ENCODE results near the gene CHKB. TPM values are rescaled to one million over a fixed set of nuclear protein-coding genes. Genes with fewer than 3 reads are reported as not detected.

The CHKB gene
- total RNA-seq, 1 donor from 2014 or later, result 88.1 TPM

- no peak overlapping the region for H3K4me3 Mint-ChIP-seq
- no peaks in the 10 kb centered on the region for H3K36me3 Mint-ChIP-seq (ENCODE audit: low read depth)
- peaks cover 7% of the 10 kb centered on the region for H3K4me1 Mint-ChIP-seq
- no peak for TF ChIP-seq CTCF (conservative IDR thresholded peaks at IDR 0.05)
- no peaks in the 10 kb centered on the region for H3K9me3 Mint-ChIP-seq
- DNase-seq (ENCODE audit: low read depth, low spot score), result no peak
- H3K27me3 Mint-ChIP-seq (ENCODE audit: low read depth), result no peaks in the 10 kb centered on the region
- H3K27ac Mint-ChIP-seq (ENCODE audit: unreplicated experiment), result no peak overlapping the region
Measured at GRCh38 chr22:50578776-50579310, 3.8 kb downstream of the CHKB start.

GRCh38 chr22:50577987-50578775, 4.5 kb downstream of the CHKB start, which contains the start of gene CPT1B:
Gene CPT1B (minus strand): TSS chr22:50578427. CDS start chr22:50577915, 512 bp downstream.
- H3K27me3 Mint-ChIP-seq (ENCODE audit: low read depth), result no peaks in the 10 kb centered on the region
- no peaks in the 10 kb centered on the region for H3K36me3 Mint-ChIP-seq (ENCODE audit: low read depth)

GRCh38 chr22:50577697-50577986, 5.0 kb downstream of the CHKB start:
- H3K9me3 Mint-ChIP-seq, result no peaks in the 10 kb centered on the region
- no peak for DNase-seq (ENCODE audit: low read depth, low spot score)
- no peak overlapping the region for H3K4me3 Mint-ChIP-seq
- H3K27me3 Mint-ChIP-seq (ENCODE audit: low read depth), result no peaks in the 10 kb centered on the region
- no peak for TF ChIP-seq CTCF (conservative IDR thresholded peaks at IDR 0.05)
- H3K36me3 Mint-ChIP-seq (ENCODE audit: low read depth), result no peaks in the 10 kb centered on the region
- H3K4me1 Mint-ChIP-seq, result no peaks in the 10 kb centered on the region
- no peak overlapping the region for H3K27ac Mint-ChIP-seq (ENCODE audit: unreplicated experiment)

More at GRCh38 chr22:50577987-50578775, 4.5 kb downstream of the CHKB start, which contains the start of gene CPT1B:
- peak within 1 kb of the TSS; percentile 34 for H3K4me3 Mint-ChIP-seq
- no peak for DNase-seq (ENCODE audit: low read depth, low spot score)
- no peaks in the 10 kb centered on the region for H3K9me3 Mint-ChIP-seq
- H3K27ac Mint-ChIP-seq (ENCODE audit: unreplicated experiment), result no peak within 1 kb of the TSS
- peaks cover under 1% of the 10 kb centered on the region for H3K4me1 Mint-ChIP-seq
- no peak for TF ChIP-seq CTCF (conservative IDR thresholded peaks at IDR 0.05)

GRCh38 chr22:50576806-50577696, 5.6 kb downstream of the CHKB start:
- no peak for TF ChIP-seq CTCF (conservative IDR thresholded peaks at IDR 0.05)
- DNase-seq (ENCODE audit: low read depth, low spot score), result no peak
- H3K9me3 Mint-ChIP-seq, result no peaks in the 10 kb centered on the region
- H3K4me1 Mint-ChIP-seq, result no peaks in the 10 kb centered on the region
- H3K36me3 Mint-ChIP-seq (ENCODE audit: low read depth), result no peaks in the 10 kb centered on the region
- no peak overlapping the region for H3K27ac Mint-ChIP-seq (ENCODE audit: unreplicated experiment)
- H3K27me3 Mint-ChIP-seq (ENCODE audit: low read depth), result no peaks in the 10 kb centered on the region
- H3K4me3 Mint-ChIP-seq, result peak overlapping the region; percentile 12

GRCh38 chr22:50576070-50576469, 6.6 kb downstream of the CHKB start:
- no peak overlapping the region for H3K27ac Mint-ChIP-seq (ENCODE audit: unreplicated experiment)
- H3K27me3 Mint-ChIP-seq (ENCODE audit: low read depth), result no peaks in the 10 kb centered on the region
- peak overlapping the region; percentile 81 for H3K4me3 Mint-ChIP-seq
- TF ChIP-seq CTCF (conservative IDR thresholded peaks at IDR 0.05), result peak; percentile 35
- DNase-seq (ENCODE audit: low read depth, low spot score), result peak; percentile 22
- H3K36me3 Mint-ChIP-seq (ENCODE audit: low read depth), result no peaks in the 10 kb centered on the region
- no peaks in the 10 kb centered on the region for H3K9me3 Mint-ChIP-seq
- no peaks in the 10 kb centered on the region for H3K4me1 Mint-ChIP-seq
